KOPT-K1 (cell line): ENCODE data around the gene RHBDD2.
"Not testable (repeated sequence)": the region's sequence is repeated elsewhere in the genome, so short reads cannot be mapped to it uniquely, and the experiment has no call there.

Source experiments
- H3K27ac ChIP-seq: fragments of 200-600 bp; sonication (generic); 2 replicates; pipeline ENCODE4 v1.5.1; 2016; ENCODE audit warnings: antibody characterized with exemption, mild to moderate bottlenecking, low read depth, low read length; ENCODE audit not compliant: poor library complexity, severe bottlenecking
- H3K36me3 ChIP-seq: fragments of 200-600 bp; sonication (generic); 2 replicates; pipeline ENCODE4 v1.5.1; 2017; ENCODE audit warnings: antibody characterized with exemption, mild to moderate bottlenecking, low read length, moderate library complexity; ENCODE audit not compliant: insufficient read depth
- H3K9me3 ChIP-seq: fragments of 200-600 bp; sonication (generic); 2 replicates; pipeline ENCODE4 v1.5.1; 2017; ENCODE audit warnings: antibody characterized with exemption, low read length, mild to moderate bottlenecking; ENCODE audit not compliant: insufficient read depth, poor library complexity, severe bottlenecking

The RHBDD2 gene

GRCh38 chr7:75891237-75891636 lies 12.4 kb downstream of the RHBDD2 start:
- H3K36me3 ChIP-seq = peaks cover 31% of the 10 kb centered on the region
- not testable (repeated sequence) for H3K27ac ChIP-seq

GRCh38 chr7:75891815-75892411 lies 13.1 kb downstream of the RHBDD2 start:
- H3K36me3 ChIP-seq = peaks cover 24% of the 10 kb centered on the region
- H3K27ac ChIP-seq = no peak overlapping the region
- no peaks in the 10 kb centered on the region for H3K9me3 ChIP-seq

More at GRCh38 chr7:75891237-75891636, 12.4 kb downstream of the RHBDD2 start:
- not testable (repeated sequence) for H3K9me3 ChIP-seq

GRCh38 chr7:75892634-75893272 lies 13.9 kb downstream of the RHBDD2 start:
- Histone ChIP-seq H3K9me3 (no peaks in the 10 kb centered on the region), H3K36me3 (peaks cover 18% of the 10 kb centered on the region), H3K27ac (no peak overlapping the region)

GRCh38 chr7:75896803-75897327 lies 18.0 kb downstream of the RHBDD2 start:
- H3K27ac ChIP-seq = no peak overlapping the region
- H3K9me3 ChIP-seq = no peaks in the 10 kb centered on the region
- H3K36me3 ChIP-seq = no peaks in the 10 kb centered on the region

- H3K27ac ChIP-seq = no peak overlapping the region
- no peaks in the 10 kb centered on the region for H3K36me3 ChIP-seq
- no peaks in the 10 kb centered on the region for H3K9me3 ChIP-seq
Observed at GRCh38 chr7:75900617-75901315, 21.9 kb downstream of the RHBDD2 start.

GRCh38 chr7:75905785-75906604 lies 27.2 kb downstream of the RHBDD2 start:
- Histone ChIP-seq H3K36me3 (no peaks in the 10 kb centered on the region), H3K9me3 (no peaks in the 10 kb centered on the region), H3K27ac (no peak overlapping the region)

GRCh38 chr7:75906991-75907667 lies 28.3 kb downstream of the RHBDD2 start:
- Histone ChIP-seq H3K27ac (no peak overlapping the region), H3K36me3 (no peaks in the 10 kb centered on the region), H3K9me3 (no peaks in the 10 kb centered on the region)

- H3K27ac ChIP-seq, H3K36me3 ChIP-seq, H3K9me3 ChIP-seq: not testable (repeated sequence)
Observed at GRCh38 chr7:75907668-75908039, 28.8 kb downstream of the RHBDD2 start.

- H3K36me3 ChIP-seq = no peaks in the 10 kb centered on the region
- no peaks in the 10 kb centered on the region for H3K9me3 ChIP-seq
- H3K27ac ChIP-seq = no peak overlapping the region
Observed at GRCh38 chr7:75909521-75910132, 30.8 kb downstream of the RHBDD2 start.

GRCh38 chr7:75911186-75911585 lies 32.4 kb downstream of the RHBDD2 start:
- H3K27ac ChIP-seq, H3K9me3 ChIP-seq, H3K36me3 ChIP-seq: not testable (repeated sequence)

GRCh38 chr7:75913437-75913836 lies 34.6 kb downstream of the RHBDD2 start:
- no peaks in the 10 kb centered on the region for H3K9me3 ChIP-seq
- H3K27ac ChIP-seq = no peak overlapping the region
- no peaks in the 10 kb centered on the region for H3K36me3 ChIP-seq

GRCh38 chr7:75914169-75914654 lies 35.4 kb downstream of the RHBDD2 start:
- Histone ChIP-seq H3K27ac (peak overlapping the region; percentile 70), H3K9me3 (no peaks in the 10 kb centered on the region), H3K36me3 (no peaks in the 10 kb centered on the region)

- Histone ChIP-seq H3K36me3 (no peaks in the 10 kb centered on the region), H3K27ac (peak within 1 kb of the TSS; percentile 70), H3K9me3 (no peaks in the 10 kb centered on the region)
Observed at GRCh38 chr7:75914655-75915415, 36.0 kb downstream of the RHBDD2 start, which contains the start of gene POR. Gene POR (plus strand): TSS chr7:75915155. CDS start chr7:75954002, 38,847 bp downstream.
